Cerebellar nuclear complex (tissue), 1 donor: ENCODE data around the gene SCAP.
"Not testable (repeated sequence)": the region's sequence is repeated elsewhere in the genome, so short reads cannot be mapped to it uniquely, and the experiment has no call there.

Experiments
- DNase-seq, 2 experiments: peaks; one replicate each; lab custom pipeline; 2025; lab: John Stamatoyannopoulos, UW

Gene SCAP

DNA sequence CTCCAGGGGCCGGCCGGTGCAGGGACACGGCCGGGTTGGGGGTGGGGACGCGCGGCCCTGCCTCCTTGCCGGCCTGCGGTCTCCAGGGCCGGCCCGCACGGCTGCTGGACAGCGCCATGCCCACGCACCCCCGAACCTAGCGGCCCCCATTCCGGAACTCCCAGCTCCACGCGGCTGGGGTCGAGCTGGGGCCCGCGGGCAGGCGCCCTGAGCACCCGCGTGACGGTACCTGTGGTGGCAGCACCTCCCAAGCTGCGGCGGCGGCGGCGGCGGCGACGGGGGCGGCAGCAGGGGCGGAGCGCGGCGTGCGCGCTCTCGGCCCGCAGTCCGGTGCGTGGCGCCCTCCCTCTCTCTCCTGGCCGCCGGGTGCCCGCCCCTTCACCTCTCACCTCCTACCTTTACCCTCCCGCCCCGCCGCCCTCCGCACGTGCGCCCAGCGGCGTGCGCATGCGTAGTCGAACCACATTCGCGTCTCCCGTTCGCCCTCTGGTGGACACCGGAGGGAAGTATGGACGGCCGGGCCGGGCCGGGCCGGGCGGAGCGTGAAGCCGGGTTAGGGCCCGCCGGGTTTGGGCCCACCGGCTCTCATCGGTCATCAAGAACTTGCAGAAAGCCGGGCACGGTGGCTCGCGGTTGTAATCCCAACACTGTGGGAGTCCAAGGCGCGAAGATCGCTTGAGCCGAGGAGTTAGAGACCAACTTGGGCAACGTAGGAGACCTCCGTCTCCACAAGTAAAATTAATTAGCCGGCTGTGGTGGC is at the start of gene SCAP:
TSS of gene SCAP (minus strand) at position 372 of the 760 bp plus-strand sequence. CDS start 32,948 bp downstream, outside the sequence.
- DNase-seq: peak in 1 of 2 experiments; percentile 58

DNA sequence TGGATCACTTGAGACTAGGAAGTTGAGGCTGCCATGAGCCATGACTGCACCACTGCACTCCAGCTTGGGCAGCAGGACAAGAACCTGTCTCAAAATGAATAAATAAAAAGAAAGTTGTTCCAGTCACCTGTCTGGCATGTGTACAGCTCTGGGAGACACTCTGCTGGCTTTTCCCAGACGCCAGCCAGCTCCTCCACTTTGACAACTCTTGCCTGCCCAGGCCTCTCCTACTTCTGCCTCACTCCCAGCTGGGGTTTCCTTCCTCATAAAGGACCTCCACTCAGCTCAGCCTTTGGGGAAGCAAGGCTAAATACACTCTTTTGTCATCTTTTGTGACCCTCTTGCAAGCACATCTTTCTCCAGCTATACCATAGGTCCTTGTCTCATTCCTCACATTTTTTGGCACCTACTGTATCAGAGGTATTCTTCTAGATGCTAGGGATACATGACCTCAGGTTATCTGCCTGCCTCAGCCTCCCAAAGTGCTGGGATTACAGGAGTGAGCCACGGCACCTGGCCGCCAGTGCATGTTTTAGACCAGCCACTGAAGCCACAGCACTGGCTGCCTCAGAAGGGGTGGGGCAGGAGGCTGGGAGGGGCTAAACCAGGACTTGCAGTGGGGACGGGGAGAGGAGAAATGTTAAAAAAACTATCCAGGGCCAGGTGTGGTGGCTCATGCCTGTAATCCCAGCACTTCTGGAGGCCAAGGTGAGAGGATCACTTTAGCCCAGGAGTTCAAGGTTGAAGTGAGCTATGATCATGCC is 47.8 kb upstream of the SCAP start:
- DNase-seq: no peak

DNA sequence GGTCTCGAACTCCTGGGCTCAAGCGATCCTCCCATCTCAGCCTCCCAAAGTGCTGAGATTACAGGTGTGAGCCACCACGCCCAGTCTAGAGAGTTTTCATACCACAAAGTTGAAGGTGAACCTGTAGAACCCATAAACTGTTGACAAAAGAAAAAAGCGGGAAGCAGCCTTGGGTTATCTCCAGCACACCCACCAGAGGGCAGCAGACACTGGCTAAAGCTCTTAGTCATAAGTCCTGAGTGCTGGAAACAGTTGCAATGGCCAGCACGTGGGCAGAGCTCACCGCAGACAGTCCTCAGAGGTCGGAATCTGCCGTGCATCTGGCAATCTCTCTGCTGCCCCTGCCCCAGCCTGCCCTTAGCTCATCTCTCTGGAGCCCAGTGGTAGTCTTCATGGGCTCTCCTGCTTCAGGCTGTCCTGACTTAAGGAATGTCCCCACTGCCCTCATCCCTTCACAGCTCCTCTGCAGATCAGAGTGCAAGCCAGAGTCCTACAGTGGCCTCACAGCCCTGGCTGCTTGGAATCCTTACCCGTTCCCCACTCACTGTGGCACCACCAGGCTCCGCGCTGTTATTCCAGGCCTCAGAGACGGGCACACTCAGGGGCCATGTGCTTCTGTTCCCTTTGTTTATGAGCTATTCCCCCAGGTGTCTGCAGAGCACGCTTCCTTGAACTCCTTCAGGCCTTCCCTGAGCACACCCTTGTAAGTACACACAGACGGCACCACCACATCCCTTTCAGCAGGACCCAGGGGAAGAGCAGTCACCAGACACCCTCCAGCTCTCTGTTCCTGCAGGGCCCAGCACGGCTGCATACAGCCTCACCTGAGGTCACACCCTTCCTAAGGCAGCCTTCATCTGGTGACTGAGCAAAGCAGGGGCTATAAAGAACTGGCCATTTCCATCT is 46.6 kb upstream of the SCAP start:
- peak in 1 of 2 experiments; percentile 72 for DNase-seq

DNA sequence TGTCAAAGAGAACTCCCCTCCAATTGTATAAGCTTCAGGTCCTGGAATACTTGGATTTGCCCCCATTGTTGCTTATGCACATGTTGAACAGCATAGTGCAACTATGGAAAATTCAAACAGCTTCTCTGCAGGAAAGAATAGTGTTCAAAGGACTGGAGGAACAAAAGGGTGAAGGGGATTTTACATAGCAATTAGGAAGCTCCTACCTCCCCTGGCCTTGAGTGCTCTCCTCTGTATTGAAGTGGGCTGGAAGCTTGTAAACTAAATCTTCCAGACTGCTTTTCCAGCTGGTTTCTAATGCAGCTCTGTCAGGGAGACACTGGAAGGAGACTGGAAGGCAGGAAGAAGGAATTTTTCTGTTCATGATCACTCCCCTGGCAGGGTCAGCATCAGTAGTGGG is 45.0 kb upstream of the SCAP start:
- DNase-seq: no peak

DNA sequence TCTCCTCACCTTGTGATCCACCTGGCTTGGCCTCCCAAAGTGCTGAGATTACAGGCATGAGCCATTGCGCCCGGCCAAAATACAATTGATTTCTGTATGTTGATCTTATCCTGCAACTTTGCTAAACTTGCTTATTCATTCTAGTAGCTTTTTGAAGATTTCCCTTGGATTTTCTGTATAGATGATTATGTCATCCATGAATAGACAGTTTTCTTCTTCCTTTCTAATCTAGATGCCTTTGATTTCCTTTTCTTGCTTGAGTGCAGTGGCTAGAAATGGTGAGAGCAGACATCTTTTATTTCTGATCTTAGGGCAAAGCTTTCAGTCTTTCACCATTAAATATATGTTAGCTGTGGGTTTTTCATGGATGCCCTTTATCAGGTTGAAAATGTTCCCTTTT is 42.2 kb upstream of the SCAP start:
- no peak for DNase-seq

DNA sequence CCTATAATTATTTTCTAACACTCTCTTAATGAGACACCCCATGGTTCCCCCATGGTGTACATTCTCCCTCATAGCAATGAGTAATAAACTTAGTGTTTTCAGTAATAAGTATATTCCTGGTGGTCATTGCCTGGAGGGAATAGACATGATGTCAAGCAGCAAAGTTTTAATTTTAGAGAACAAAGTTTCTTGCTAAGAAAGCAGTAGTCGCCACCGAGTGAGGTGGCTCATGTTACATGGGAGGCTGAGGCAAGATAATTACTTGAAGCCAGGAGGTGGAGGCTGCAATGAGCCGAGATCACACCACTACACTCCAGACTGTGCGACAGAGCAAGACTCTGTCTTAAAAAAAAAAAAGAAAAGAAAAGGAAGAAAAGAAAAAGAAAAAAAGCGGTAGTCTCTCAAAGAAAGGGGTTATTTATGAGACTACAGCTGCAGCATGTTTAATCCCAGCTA is 40.2 kb upstream of the SCAP start:
- no peak for DNase-seq

DNA sequence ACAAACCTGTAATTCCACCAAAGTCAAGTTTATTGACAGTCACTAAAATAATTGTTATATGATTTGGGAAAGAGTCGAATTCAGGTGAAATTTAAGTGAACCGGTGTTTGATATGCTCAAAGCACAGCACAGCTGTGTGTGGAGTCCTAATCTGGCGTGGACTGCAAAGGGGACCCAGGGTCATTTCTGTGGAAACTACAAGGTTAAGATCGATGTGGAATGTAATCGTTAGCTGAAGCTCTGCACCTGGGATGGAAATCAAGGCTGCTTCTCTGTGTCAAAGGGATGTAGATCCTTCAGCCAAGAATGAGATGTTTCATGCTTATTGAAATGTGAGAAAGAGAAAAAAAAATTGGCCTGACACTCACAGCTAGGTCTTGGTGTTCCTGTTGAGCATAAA is 39.4 kb upstream of the SCAP start:
- DNase-seq: no peak

DNA sequence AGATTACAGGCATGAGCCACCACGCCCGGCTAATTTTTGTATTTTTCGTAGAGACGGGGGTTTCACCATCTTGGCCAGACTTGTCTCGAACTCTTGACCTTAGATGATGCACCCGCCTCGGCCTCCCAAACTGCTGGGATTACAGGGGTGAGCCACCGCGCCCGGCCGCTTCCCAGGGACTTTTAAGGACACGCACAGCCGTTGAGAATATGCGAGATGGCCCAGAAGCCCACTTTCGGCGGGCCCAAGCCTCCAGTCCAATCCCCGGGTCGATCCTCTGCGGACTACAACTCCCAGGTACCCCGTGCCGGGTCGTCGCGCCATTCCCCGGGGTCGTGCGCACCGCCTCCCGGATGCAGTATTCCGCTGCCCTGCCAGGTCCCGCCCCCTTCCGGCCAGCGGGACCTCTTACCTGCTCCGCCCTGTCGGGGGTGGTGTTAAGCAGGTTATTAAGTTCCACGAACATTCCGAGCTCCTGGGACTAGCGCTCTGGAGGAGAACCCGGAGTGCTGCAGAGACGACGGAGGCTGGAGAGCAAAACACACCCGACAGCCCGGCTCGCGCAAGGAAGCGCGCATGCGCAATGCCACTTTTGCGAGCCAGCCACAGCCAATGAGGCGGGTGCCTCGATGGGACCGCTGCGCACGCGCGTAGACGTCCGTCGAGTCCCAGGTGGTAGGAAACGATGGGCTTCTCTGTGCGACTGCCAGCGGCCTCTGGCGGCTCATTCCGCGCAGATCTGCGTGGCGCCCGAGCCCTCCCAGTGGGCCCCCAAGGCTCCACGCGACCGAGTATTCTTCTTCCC is 37.6 kb upstream of the SCAP start, which contains the start of gene ELP6:
TSS of gene ELP6 (minus strand) at position 588 of the 805 bp plus-strand sequence. CDS start at position 466, 122 bp downstream.
- DNase-seq: peak; percentile 60 to 77

DNA sequence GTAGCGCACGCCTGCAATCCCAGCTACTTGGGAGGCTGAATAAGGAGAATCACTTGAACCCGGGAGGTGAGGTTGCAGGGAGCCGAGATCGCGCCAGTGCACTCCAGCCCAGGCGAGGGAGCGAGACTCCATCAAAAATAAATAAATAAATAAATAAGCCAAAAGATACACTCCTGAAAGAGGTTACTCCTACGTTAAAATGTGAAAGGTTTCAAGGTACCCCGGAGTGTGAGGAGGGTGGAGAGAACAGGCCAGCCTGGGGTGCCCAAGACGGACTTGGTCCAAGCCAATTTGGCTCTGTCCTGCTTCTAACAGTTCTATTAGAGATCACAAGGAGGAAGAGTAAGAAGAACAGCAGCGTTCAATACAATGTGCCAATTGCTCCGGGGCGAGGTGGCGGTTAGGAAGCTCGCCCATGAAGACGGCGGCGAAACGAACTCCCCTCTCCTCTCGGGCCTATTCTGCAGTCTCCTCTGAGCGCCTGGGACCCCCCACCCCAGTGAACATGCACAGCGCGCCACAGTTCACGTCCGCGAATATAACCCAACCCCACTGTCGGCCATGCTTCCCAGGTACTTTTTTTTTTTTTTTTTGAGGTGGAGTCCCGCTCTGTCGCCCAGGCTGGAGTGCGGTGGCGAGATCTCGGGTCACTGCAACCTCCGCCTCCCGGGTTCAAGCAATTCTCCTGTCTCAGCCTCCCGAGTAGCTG is 36.8 kb upstream of the SCAP start:
- DNase-seq: no peak

DNA sequence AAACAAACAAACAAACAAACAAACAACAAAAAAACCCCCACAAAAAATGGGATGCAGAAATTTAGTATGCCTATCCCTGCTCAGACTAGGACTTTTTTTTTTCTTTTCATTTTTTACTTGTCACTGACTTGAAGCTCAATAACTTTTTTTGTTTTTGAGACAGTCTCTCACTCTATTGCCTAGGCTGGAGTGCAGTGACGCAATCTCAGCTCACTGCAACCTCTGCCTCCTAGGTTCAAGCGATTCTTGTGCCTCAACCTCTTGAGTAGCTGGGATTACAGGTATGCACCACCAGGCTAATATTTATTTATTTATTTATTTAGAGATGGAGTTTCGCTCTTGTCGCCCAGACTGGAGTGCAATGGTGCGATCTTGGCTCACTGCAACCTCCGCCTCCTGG is 29.5 kb upstream of the SCAP start:
- DNase-seq: not testable (repeated sequence)

DNA sequence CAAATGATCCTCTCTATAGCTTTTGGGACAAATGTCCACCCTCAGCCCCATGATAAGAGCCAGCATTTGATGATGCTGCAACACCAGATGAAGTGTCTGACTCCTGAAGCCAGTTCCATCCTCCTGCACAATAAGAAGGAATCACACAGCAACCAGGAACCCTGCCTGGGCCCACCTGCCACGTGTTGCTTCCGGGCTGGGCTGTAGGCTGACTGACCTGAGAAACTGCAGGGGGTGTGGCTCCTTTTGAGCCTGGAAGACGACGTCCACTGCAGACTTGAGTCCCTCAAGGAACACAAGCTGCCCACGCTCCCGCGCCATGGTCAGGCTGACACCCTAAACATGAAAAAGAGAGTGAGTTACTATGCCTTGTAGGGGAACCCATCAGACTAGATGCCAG is 28.4 kb upstream of the SCAP start:
- no peak for DNase-seq

DNA sequence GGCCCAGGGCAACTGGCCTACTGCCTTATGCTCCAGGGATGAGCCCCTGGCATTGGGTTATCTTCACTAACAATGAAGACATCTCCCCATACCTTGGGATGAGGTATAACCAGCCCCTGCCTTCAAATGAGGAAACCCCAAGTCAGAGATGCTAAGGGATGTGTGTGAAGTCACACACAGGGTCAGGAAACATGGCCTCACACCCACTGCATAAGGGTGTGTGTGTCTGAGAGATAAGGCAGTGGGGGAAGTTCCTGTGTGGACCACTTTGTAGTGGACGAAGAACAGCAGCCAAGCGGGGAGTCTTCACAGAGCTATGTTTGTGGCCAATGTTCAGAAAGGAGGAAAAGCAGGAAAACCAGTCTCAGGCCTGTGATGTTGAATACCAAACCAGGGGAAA is 27.3 kb upstream of the SCAP start:
- DNase-seq: no peak

DNA sequence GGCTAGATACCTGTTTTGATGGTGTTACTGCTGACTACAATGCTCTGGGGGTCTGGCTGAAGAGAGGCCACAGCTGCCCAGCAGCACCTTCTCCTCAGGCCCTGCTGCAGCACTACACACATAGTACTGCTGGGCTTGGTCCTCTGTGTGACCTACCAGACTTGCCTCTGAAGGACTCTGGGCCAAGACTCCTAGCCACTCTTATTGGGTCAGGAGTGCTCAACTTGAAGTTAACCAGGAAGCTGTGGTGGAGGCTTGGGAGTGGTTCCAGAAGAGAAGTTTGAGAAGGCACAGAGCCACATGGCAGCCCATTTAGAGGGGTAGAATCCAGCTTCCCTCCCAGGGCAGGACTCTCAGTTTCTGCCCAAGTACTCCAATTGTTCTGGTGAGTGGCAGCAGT is 21.2 kb upstream of the SCAP start:
- DNase-seq: no peak

DNA sequence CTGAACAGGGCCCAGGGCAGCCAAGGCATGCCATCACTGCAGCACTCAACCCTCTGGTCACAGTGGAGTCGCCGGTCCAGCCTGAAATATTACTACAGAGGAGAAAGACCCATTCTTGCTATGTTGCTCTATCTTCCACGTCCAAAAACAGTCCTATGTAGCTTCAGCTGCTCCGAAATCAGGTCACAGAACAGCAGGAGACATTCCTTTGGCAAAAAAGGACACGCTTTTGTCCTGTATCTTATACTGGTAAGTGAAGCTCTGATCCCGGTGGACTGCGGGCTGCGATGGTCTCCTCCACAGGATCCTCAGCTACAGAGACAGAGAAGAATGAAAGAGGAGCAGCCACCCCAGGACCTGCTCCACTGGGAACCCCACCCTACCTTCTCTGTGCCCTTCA is 20.1 kb upstream of the SCAP start:
- DNase-seq: peak in 1 of 2 experiments; percentile 32

DNA sequence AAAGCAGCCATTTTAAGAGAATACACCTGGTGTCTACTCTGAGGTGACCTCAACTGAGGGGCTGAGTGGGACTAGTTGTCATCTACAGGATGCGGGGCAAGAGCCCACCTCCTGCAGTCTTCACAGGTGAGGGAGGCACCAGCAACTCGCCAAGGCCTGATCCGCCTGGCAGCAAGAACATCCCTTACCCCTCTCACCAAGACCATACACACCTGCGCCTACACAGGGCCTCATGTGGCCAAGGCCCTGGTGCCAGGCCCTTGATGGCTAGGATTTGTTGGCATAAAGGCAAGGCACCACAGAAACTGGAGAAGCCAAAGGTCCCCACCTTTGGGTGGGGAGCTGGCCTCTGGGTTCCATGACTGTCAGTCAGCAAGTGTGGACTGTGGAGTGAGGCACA is 19.4 kb upstream of the SCAP start:
- no peak for DNase-seq

DNA sequence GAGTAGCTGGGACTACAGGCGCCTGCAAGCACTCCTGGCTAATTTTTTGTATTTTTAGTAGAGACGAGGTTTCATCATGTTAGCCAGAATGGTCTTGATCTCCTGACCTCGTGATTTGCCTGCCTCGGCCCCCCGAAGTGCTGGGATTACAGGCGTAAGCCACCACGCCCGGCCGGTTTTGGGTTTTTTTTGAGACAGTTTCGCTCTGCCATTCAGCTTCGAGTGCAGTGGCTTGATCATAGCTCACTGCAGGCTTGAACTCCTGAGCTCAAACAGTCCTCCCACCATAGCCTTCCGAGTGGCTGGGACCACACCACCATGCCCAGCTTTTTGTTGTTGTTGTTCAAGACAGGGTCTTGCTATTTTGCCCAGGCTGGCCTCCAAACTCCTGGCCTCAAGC is 16.0 kb upstream of the SCAP start:
- DNase-seq: no peak

DNA sequence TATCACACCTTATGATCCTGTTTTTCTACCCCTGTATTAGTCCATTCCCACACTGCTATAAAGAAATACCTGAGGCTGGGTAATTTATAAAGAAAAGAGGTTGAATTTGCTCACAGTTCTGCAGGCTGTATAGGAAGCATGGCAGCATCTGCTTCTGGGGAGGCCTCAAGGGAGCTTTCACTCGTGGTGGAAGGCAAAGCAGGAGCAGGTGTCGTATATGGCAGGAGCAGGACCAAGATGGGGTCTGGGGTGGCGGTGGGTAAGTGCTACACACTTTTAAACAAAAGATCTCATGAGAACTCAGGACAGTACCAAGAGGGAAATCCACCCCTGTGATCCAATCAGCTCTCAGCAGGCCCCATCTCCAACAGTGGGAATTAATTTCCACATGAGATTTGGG is 15.4 kb upstream of the SCAP start:
- DNase-seq: no peak

DNA sequence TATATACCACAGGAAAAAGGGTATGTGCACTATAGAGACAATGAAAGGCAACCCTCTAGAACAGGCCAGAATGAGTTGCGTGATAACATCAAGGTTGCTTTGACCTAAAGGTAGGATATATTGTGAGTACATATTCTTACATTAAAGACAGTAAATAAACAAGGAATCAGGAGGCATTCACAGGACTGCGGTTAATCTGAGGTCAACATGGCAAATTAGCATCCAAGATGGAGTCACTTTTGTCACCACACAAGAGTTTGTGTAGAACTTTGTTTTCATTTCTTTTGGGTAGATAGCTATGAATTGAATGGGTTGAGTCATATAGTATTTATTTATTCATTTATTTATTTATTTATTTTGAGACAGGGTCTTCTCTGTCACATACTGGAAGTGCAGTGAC is 11.5 kb upstream of the SCAP start:
- DNase-seq: no peak

DNA sequence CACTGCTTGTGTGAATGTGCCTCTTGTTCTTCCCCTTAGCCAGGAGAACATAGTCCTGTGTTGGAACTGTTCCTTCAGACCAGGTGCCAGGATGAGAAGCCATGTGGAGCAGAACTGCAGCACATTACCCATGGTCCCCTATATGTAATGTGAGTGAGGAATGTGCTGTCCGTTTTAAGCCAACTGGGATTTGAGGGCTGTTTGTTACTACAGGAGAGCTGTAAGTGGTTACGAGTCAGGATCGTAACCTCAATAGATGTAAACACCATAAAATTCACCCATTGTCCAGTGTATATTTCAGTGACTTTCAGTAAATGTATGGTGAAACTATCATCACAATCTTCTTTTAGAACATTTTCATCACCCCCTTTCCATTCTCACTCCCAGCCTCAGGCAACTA is 10.1 kb upstream of the SCAP start:
- DNase-seq: no peak

DNA sequence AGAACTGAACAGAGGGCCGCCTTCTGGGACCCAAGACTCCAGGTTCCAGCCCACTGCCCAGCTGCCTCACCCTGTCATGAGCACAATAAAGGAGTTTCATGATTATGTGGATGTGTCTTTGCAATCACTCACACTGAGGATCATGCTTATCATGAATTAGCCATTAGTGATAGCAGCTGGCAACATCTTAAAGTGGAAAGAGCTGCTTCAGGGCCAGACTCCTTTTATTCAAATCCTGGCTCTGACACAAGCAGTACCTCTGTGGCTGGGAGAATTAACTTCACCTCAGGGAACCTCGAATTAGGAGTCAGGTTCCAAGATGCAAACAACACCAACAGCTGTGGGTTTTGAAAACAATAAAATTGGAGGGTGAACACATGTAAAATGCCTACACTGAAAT is 6.6 kb upstream of the SCAP start:
- no peak for DNase-seq

DNA sequence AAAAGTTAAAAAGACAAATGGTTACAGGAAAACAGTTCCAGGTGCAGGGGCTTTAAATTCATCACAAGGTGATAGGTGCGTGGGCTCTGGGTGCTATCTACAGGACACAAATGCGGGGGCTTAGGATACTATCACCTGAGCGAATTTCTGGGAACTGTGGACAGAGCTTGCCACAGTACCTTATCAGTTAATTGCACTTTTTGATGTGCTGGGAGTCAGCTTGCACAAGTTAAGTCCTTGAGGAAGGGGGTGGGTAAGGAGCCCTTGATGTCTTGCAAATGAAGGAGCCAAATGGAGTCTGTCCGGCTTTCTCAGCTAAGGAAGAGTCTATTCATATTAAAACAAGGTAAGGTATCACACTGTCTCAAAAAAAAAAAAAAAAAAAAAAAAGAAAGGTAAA is 6.0 kb upstream of the SCAP start:
- DNase-seq: not testable (repeated sequence)
